Breast epithelium (tissue), 3 donors: ENCODE results near the gene CCT3.

Experiments
- POLR2AphosphoS5 ChIP-seq, 3 donors: sonication (generic); formaldehyde crosslinking; IDR thresholded peaks; one replicate each; pipeline ENCODE4 v1.6.1; 2017; ENCODE audit warnings: antibody characterized with exemption in 3 of 3
- TF ChIP-seq, protein P1 (sequence below), 3 donors: fragments of 450-650 bp; IDR thresholded peaks; one replicate each; pipeline ENCODE4 v1.5.1; 2016 to 2017; ENCODE audit warnings: antibody characterized with exemption in 3 of 3, mild to moderate bottlenecking in 3 of 3, moderate library complexity in 3 of 3

GRCh38 chr1:156342166-156342955 is 4.3 kb upstream of the CCT3 start:
- TF ChIP-seq, protein P1, sequence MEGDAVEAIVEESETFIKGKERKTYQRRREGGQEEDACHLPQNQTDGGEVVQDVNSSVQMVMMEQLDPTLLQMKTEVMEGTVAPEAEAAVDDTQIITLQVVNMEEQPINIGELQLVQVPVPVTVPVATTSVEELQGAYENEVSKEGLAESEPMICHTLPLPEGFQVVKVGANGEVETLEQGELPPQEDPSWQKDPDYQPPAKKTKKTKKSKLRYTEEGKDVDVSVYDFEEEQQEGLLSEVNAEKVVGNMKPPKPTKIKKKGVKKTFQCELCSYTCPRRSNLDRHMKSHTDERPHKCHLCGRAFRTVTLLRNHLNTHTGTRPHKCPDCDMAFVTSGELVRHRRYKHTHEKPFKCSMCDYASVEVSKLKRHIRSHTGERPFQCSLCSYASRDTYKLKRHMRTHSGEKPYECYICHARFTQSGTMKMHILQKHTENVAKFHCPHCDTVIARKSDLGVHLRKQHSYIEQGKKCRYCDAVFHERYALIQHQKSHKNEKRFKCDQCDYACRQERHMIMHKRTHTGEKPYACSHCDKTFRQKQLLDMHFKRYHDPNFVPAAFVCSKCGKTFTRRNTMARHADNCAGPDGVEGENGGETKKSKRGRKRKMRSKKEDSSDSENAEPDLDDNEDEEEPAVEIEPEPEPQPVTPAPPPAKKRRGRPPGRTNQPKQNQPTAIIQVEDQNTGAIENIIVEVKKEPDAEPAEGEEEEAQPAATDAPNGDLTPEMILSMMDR (IDR thresholded peaks at IDR 0.05): no peak
- TF ChIP-seq POLR2AphosphoS5 (IDR thresholded peaks at IDR 0.05): no peak
